Measurements from ENCODE around the gene ZFAND2A. TPM values are rescaled to one million over a fixed set of nuclear protein-coding genes. Genes with fewer than 3 reads are reported as not detected.
"Not testable (repeated sequence)": the region's sequence is repeated elsewhere in the genome, so short reads cannot be mapped to it uniquely, and the experiment has no call there.

Gene ZFAND2A
- total and polyA plus RNA-seq, 2 experiments from 2014 or later, result 15.3 to 29.2 TPM

DNA sequence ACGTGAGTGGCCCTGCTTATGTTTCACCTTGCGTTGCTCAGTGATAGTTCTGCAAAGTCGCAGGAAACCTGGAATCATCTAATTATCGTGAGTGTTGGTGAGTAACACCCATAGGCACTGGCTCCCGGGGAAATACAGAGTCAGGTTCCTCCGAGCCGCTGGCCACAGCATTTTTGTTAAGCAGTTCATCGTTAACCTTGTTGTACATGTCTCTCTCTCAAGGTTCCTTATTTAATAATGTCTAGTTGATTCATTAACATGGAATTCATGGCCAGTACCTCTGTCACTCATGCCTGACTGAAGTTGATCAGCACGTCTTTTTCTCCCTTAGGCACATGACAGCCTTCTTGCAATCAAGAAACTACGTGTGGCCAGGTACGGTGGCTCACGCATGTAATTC lies 3.1 kb upstream of the ZFAND2A start (continued):
- TF ChIP-seq, protein P1, sequence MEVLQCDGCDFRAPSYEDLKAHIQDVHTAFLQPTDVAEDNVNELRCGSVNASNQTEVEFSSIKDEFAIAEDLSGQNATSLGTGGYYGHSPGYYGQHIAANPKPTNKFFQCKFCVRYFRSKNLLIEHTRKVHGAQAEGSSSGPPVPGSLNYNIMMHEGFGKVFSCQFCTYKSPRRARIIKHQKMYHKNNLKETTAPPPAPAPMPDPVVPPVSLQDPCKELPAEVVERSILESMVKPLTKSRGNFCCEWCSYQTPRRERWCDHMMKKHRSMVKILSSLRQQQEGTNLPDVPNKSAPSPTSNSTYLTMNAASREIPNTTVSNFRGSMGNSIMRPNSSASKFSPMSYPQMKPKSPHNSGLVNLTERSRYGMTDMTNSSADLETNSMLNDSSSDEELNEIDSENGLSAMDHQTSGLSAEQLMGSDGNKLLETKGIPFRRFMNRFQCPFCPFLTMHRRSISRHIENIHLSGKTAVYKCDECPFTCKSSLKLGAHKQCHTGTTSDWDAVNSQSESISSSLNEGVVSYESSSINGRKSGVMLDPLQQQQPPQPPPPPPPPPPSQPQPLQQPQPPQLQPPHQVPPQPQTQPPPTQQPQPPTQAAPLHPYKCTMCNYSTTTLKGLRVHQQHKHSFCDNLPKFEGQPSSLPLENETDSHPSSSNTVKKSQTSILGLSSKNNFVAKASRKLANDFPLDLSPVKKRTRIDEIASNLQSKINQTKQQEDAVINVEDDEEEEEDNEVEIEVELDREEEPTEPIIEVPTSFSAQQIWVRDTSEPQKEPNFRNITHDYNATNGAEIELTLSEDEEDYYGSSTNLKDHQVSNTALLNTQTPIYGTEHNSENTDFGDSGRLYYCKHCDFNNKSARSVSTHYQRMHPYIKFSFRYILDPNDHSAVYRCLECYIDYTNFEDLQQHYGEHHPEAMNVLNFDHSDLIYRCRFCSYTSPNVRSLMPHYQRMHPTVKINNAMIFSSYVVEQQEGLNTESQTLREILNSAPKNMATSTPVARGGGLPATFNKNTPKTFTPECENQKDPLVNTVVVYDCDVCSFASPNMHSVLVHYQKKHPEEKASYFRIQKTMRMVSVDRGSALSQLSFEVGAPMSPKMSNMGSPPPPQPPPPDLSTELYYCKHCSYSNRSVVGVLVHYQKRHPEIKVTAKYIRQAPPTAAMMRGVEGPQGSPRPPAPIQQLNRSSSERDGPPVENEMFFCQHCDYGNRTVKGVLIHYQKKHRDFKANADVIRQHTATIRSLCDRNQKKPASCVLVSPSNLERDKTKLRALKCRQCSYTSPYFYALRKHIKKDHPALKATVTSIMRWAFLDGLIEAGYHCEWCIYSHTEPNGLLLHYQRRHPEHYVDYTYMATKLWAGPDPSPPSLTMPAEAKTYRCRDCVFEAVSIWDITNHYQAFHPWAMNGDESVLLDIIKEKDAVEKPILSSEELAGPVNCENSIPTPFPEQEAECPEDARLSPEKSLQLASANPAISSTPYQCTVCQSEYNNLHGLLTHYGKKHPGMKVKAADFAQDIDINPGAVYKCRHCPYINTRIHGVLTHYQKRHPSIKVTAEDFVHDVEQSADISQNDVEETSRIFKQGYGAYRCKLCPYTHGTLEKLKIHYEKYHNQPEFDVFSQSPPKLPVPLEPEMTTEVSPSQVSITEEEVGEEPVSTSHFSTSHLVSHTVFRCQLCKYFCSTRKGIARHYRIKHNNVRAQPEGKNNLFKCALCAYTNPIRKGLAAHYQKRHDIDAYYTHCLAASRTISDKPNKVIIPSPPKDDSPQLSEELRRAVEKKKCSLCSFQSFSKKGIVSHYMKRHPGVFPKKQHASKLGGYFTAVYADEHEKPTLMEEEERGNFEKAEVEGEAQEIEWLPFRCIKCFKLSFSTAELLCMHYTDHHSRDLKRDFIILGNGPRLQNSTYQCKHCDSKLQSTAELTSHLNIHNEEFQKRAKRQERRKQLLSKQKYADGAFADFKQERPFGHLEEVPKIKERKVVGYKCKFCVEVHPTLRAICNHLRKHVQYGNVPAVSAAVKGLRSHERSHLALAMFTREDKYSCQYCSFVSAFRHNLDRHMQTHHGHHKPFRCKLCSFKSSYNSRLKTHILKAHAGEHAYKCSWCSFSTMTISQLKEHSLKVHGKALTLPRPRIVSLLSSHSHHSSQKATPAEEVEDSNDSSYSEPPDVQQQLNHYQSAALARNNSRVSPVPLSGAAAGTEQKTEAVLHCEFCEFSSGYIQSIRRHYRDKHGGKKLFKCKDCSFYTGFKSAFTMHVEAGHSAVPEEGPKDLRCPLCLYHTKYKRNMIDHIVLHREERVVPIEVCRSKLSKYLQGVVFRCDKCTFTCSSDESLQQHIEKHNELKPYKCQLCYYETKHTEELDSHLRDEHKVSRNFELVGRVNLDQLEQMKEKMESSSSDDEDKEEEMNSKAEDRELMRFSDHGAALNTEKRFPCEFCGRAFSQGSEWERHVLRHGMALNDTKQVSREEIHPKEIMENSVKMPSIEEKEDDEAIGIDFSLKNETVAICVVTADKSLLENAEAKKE (CRISPR knock-in tag; IDR thresholded peaks at IDR 0.05), result no peak

DNA sequence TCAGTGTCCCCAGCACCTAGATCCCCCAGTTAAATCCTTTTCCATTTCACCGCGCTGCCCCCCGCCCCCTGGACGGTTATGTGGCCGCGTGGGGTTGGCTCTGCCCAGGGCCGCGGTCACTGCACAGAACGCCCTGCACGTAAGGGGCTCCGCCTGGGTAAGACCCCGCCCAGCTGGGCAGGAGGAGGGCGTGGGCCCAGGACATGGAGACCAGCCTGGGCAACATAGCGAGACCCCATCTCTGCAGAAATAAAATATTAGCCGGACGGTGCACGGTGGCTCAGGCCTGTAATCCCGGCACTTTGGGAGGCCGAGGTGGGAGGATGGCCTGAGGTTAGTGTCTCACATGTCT lies 650 bp upstream of the ZFAND2A start:
- Histone ChIP-seq H3K36me3 (ENCODE audit: insufficient read depth) (no peaks in the 10 kb centered on the region; the same call in 1 of the 2 replicates), H3K9me2 (ENCODE audit: insufficient read depth) (no peaks in the 10 kb centered on the region), H3K27ac (ENCODE audit: low read depth) (peak overlapping the region; percentile 88), H3K27me3 (ENCODE audit: insufficient read depth) (no peaks in the 10 kb centered on the region), H3K4me1 (ENCODE audit: insufficient read depth) (no peaks in the 10 kb centered on the region; the same call in 1 of the 2 replicates), H3K4me3 (peak overlapping the region; percentile 96), H4K20me1 (replicated peaks; ENCODE audit: insufficient read depth) (no peaks in the 10 kb centered on the region), H3K79me2 (replicated peaks; ENCODE audit: insufficient read depth) (peaks cover 25% of the 10 kb centered on the region), H3K4me2 (peak overlapping the region; percentile 86), H3F3A (replicated peaks; ENCODE audit: low read depth) (no peaks in the 10 kb centered on the region), H2AFZ (peak overlapping the region; percentile 56; the same call in 1 of the 2 replicates)
- peak; percentile 3; the same call in 1 of the 2 replicates for TF ChIP-seq POLR2AphosphoS5 (IDR thresholded peaks at IDR 0.05; ENCODE audit: low read depth)
- TF ChIP-seq, protein P2, sequence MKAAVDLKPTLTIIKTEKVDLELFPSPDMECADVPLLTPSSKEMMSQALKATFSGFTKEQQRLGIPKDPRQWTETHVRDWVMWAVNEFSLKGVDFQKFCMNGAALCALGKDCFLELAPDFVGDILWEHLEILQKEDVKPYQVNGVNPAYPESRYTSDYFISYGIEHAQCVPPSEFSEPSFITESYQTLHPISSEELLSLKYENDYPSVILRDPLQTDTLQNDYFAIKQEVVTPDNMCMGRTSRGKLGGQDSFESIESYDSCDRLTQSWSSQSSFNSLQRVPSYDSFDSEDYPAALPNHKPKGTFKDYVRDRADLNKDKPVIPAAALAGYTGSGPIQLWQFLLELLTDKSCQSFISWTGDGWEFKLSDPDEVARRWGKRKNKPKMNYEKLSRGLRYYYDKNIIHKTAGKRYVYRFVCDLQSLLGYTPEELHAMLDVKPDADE (IDR thresholded peaks at IDR 0.05), result no peak
- peaks cover 18% of the 10 kb centered on the region for H3K36me3 Mint-ChIP-seq (ENCODE audit: low read depth)
- ATAC-seq (peak; percentile 57), DNase-seq (ENCODE audit: low spot score) (peak; percentile 28)
- H3K27me3 Mint-ChIP-seq (ENCODE audit: insufficient read depth, low read depth, poor library complexity), result peaks cover 7% of the 10 kb centered on the region
- H3K9me3 Mint-ChIP-seq, result no peaks in the 10 kb centered on the region
- peak overlapping the region; percentile 90 for H3K4me3 Mint-ChIP-seq
- H3K27ac Mint-ChIP-seq, result peak overlapping the region; percentile 54
- H3K4me1 Mint-ChIP-seq, result peaks cover 8% of the 10 kb centered on the region

DNA sequence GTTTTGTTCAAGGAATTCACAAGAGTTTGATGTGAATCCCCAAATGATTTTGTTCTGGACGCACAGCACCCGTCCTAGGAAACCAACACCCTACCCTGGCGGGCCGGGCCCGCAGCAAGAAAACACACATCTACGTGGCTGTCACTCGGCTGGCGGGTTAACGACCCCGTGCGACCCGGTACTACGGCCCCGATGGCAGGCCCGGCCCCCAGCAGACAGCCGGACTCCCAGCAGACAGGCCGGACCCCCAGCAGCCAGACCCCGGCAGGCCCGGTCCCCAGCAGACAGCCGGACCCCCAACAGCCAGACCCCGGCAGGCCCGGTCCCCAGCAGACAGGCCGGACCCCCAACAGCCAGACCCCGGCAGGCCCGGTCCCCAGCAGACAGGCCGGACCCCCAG lies 765 bp downstream of the ZFAND2A start:
- not testable (repeated sequence) for H4K20me1 ChIP-seq (replicated peaks; ENCODE audit: insufficient read depth); H3K36me3 ChIP-seq (ENCODE audit: insufficient read depth); ATAC-seq; H3K27ac Mint-ChIP-seq; H3K9me2 ChIP-seq (ENCODE audit: insufficient read depth); H3K4me1 Mint-ChIP-seq; DNase-seq (ENCODE audit: low spot score); H2AFZ ChIP-seq; H3K27me3 ChIP-seq (ENCODE audit: insufficient read depth); H3K27me3 Mint-ChIP-seq (ENCODE audit: insufficient read depth, low read depth, poor library complexity); H3K27ac ChIP-seq (ENCODE audit: low read depth); H3F3A ChIP-seq (replicated peaks; ENCODE audit: low read depth); H3K9me3 Mint-ChIP-seq; H3K4me1 ChIP-seq (ENCODE audit: insufficient read depth)
- Histone ChIP-seq H3K4me2 (peak overlapping the region; percentile 76), H3K79me2 (replicated peaks; ENCODE audit: insufficient read depth) (peaks cover 25% of the 10 kb centered on the region), H3K4me3 (peak overlapping the region; percentile 96)
- Mint-ChIP-seq H3K36me3 (ENCODE audit: low read depth) (peaks cover 26% of the 10 kb centered on the region), H3K4me3 (peak overlapping the region; percentile 80)

All from GM23338 (cell line).